HG03520 (cell line): ENCODE data around the gene MOB2.
"Not testable (repeated sequence)": the region's sequence is repeated elsewhere in the genome, so short reads cannot be mapped to it uniquely, and the experiment has no call there.

ENCODE experiments used
- ATAC-seq: cut with Tn5 transposase; IDR thresholded peaks from one replicate; pipeline ENCODE4 v1.9.1; 2021; ENCODE audit warnings: mild to moderate bottlenecking, moderate library complexity; ENCODE audit not compliant: unreplicated experiment

Gene MOB2

DNA sequence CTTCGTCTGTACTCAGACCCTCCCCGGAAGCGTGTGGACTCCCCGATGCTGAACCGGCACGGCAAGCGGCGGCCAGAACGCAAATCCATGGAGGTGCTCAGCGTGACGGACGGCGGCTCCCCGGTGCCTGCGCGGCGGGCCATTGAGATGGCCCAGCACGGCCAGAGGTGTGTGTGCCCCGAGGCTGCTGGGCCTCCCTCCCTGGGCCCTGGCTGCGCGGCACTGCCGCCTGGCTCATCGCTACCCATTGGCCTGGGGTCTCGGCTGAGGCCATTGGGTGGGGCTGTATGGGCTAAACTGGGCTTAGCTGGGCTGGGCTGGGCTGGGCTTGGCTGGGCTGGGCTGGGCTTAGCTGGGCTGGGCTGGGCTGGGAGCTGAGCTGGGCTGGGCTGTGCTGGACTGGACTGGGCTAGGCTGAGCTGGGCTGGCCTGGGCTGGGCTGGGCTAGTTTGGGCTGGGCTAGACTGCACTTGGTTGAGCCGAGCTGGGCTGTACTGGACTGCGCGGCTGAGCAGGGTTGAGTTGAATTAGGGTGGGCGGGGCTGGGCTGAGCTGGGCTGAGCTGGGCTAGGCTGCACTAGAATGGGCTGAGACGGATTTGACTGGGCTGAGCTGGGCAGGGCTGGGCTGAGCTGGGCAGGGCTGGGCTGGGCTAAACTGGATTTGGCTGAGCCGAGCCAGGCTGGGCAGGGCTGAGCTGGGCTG lies 40.7 kb downstream of the MOB2 start:
- ATAC-seq: no peak

DNA sequence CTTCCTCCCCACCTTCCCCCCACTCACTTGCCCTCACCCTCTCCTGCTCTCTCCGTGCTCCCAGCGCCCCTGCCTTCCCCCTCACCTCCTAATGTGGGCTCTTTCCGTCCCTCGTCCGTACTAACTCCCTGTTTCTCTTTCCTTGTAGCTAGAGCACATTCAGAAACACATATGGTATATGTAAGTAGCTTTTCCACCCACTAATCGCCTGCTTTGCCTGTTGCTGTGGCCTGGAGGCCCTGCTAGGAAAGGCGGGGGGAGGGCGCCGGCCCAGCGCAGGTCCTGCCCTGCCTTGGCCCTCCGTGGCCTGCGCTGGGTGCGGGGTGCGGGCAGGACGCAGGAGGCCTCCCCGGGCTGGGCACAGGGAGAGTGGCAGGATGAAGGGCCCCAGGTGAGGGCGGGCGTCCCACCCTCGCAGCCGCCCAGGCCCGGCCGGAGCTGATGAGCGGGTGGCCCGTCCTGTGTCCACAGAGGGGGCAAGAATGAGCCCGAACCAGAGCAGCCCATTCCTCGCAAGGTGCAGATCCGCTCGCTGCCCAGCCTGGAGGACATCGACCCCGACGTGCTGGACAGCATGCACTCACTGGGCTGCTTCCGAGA lies 41.7 kb downstream of the MOB2 start:
- ATAC-seq: no peak

GRCh38 chr11:1444321-1444720 lies 42.3 kb downstream of the MOB2 start:
- ATAC-seq: no peak

GRCh38 chr11:1443737-1444136 lies 42.8 kb downstream of the MOB2 start:
- ATAC-seq: no peak

DNA sequence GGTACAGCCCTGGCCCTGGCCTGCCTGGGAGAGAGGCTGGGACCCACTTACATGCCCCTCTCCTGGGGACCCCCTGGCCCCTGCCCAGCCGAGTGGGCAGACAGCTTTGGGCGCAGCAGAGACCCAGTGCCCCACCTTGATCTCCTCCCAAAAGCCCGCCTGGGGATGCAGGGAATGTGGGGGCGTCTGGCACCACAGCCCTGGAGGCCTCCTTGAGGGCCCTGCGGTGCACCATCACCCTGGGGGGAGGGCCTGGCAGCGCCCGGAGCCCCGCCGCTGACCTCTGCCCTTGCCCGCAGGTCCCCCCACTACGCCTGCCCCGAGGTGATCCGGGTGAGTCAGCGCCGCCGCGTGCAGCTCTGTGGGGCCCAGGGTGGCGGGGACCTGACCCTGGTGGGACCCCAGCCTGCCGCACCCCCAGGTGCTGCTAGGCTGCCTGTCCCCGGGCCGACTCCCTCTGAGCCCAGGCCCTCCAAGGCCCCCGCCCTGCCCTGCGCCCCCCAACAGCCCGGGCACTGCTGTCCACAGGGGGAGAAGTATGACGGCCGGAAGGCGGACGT lies 43.7 kb downstream of the MOB2 start:
- no peak for ATAC-seq

- ATAC-seq: no peak
Measured at GRCh38 chr11:1442163-1442562, 44.4 kb downstream of the MOB2 start.

DNA sequence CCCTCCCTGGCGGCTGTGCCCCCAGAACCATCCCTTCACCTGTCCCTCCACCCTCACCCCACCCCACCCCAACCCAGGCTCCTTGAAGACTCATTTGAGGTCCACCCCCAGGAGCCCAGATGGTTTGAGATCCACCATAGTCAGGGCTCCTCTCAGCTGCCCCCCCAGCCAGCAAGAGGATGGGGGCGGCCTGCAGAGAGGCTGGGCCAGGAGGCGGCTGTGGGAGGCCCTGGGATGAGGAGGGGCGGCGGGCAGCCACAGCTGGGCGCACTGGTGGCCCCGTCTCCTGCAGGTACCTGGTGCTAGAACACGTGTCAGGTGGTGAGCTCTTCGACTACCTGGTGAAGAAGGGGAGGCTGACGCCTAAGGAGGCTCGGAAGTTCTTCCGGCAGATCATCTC lies 46.1 kb downstream of the MOB2 start:
- ATAC-seq: no peak

DNA sequence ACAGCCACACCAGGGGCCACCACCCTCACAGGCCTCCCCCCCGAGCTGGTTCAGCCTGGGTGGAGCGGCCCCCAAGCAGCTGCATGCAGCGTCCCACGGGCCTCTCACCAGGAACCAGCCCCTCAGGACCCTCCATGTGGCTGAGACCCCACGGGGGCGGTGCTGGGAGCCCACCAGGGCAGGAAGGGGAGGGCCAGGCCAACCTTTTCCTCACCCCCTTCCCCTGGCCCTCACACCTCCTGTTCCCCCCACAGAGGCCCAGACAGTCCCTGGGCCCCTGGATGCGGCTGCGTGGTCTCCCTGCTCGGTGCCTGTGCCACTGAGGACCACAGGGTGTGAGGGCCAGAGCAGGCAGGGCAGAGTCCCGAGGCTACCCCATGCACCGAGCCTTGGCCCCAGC lies 46.5 kb downstream of the MOB2 start:
- no peak for ATAC-seq

DNA sequence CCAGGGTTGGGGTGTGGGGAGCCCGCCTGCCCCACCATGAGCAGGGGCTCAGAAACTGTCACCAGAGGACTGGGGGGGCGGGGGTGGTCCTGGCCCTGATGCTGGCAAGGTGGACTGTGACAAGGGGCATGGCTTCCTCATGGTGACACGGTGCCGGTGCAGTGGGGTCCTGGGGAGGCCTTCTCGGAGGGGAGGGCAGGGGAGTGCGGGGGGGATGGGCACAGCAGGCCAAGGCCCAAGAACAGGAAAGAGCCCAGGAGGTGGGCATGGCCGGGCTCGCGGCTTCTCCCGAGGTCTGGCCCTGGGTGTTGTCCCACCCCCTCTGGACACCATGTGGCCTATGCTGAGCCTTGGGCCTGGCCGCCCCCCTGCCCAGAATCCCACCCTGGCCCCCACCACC lies 47.2 kb downstream of the MOB2 start:
- no peak for ATAC-seq

GRCh38 chr11:1438967-1439330 lies 47.6 kb downstream of the MOB2 start:
- ATAC-seq: no peak

- ATAC-seq: no peak
Measured at GRCh38 chr11:1438261-1438966, 48.2 kb downstream of the MOB2 start.

DNA sequence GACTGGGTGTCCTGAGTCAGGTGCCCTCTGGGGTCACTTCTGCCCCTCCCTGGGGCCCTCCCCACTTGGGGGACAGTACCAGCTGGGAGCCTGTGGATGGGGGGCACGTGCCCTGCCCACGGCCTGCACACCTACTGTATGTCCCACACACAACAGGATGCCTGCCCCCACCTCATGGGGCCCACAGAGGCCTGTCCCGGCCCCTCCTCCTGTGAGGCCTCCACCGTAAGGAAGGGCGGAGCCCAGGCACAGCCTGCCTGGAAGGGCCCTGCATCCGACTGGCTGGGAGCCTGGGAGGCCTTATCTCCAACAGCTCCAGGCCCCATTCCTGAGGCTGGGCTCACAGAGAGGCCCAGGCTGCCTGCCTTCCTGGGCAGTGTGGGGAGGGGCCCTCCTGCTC lies 49.1 kb downstream of the MOB2 start:
- no peak for ATAC-seq

DNA sequence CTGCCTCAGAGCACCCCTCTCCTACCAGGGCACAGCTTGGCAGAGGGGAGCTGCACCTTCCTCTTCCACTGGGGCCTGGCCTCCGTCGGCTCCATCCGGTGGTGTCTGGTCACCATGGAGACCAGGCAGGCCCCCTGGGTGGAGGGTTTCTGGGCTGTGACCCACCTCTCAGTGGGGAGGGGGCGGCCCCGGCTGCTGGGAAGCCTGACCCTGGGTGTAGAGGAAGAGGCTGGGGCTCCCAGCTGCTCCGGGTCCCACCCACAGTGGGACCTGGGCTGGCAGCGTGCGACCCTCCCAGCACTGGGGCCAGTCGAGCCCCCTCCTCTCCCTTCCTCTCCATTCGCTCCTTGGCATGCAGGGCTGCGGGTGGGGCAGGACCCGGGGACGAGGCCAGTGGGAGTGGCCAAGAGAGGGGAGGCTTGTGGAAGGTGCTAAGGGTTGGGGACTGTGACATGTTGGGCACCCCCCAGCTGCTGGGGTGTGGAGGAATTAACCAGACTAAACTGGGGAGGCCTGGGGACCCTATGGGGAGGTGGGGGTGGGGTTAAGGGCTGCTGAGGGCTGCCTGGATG lies 50.0 kb downstream of the MOB2 start:
- no peak for ATAC-seq

GRCh38 chr11:1435820-1436467 lies 50.6 kb downstream of the MOB2 start:
- ATAC-seq: no peak

DNA sequence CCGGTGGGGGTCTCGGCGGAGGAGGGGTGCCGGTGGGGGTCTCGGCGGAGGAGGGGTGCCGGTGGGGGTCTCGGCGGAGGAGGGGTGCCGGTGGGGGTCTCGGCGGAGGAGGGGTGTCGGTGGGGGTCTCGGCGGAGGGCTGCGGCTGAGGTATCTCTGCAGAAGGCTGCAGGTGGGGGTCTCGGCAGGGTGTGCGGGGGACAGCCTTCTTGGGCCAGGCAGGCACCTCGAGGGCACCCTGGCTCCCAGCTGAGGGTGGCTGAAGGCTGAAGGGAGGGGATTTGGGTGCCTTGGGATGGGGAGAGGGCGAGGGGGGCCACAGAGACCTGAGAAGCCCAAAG lies 51.1 kb downstream of the MOB2 start:
- ATAC-seq: not testable (repeated sequence)

GRCh38 chr11:1433977-1434640 lies 52.5 kb downstream of the MOB2 start:
- no peak for ATAC-seq

DNA sequence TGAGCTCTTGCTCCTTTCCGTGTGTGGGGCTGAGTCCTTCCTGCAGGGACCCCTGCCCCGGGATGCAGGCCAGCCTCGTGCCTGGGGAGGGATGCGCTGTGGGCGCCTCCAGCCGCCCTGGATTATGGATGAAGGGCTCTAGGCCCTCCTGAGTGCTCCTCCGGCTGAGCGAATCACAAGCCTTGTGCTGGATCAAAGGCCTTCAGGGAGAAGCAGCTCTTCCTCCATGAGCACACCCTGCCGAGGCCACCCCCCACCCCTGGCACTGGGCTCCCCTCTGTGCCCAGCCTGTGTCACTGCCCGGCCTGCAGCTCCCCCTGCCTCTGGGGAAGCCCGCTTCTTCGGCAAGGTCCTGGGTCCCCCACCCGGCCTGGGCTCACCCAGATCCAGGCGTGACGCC lies 53.0 kb downstream of the MOB2 start:
- no peak for ATAC-seq

GRCh38 chr11:1428762-1429316 lies 57.7 kb downstream of the MOB2 start:
- ATAC-seq: no peak

GRCh38 chr11:1425439-1425838 lies 61.1 kb downstream of the MOB2 start:
- ATAC-seq: no peak

DNA sequence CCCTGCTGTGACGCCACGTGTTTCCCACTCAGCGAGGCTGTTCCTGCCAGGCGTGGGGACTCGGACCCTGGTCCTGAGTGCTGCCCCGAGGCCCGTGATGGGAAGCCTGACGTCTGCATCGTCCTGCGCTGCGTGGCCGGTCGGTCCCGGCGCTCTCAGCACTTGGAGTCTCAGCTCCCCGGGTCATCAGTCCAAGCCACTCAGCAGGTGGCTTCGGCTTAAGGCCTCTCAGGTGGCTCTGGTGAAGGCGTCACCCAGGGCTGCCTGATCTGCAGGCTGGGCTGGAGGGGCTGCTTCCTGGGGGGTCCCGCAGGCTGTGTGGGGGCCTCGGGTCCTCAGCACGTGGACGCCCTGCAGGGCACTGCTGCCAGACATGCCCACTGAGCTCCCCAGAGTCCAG lies 61.6 kb downstream of the MOB2 start:
- ATAC-seq: no peak
